PC-9 (cell line): ENCODE data around the gene CERS5. TPM values are rescaled to one million over a fixed set of nuclear protein-coding genes. Genes with fewer than 3 reads are reported as not detected.

ENCODE experiments used
- BruUV-seq: library from RNA; stranded (reverse); fragments of 400-500 nt; replicated peaks from 2 replicates; lab custom pipeline; 2021; lab: Mats Ljungman, UMichigan
- CTCF ChIA-PET: fragments of 300-600 bp; sonication (Branson Sonifier 250); formaldehyde crosslinking; loops from one replicate; lab custom pipeline; 2022; ENCODE audit warnings: antibody characterized with exemption; lab: Charles Lee
- POLR2A ChIA-PET: fragments of 300-600 bp; sonication (Branson Sonifier 250); formaldehyde crosslinking; loops from one replicate; lab custom pipeline; 2022; ENCODE audit warnings: antibody characterized with exemption; ENCODE audit not compliant: unreplicated experiment; lab: Charles Lee
- DNase-seq, 2 experiments: peaks; one replicate each; pipeline versions ENCODE4 v3.0.0 to v3.0.0-alpha.2; 2015 to 2022; ENCODE audit warnings: mixed read lengths in 1 of 2
- H2AFZ ChIP-seq: fragments of 200-600 bp; sonication (generic); 2 replicates; pipeline ENCODE4 v1.8.1; 2017; ENCODE audit warnings: antibody characterized with exemption
- H3F3A ChIP-seq: fragments of 200-600 bp; sonication (generic); 2 replicates; pipeline ENCODE4 v1.8.1; 2017; ENCODE audit warnings: antibody characterized with exemption, mild to moderate bottlenecking, low read depth; ENCODE audit not compliant: insufficient read depth
- H3K27ac ChIP-seq: fragments of 200-600 bp; sonication (generic); 2 replicates; pipeline ENCODE4 v1.6.1; 2016; ENCODE audit warnings: mixed run types
- H3K27me3 ChIP-seq: fragments of 200-600 bp; sonication (generic); 2 replicates; pipeline ENCODE4 v1.6.1; 2016; ENCODE audit warnings: low read depth, mixed run types; ENCODE audit not compliant: insufficient read depth
- H3K36me3 ChIP-seq: fragments of 200-600 bp; sonication (generic); 2 replicates; pipeline ENCODE4 v1.6.1; 2016; ENCODE audit warnings: low read depth, mixed run types
- H3K4me1 ChIP-seq: fragments of 200-600 bp; sonication (generic); replicated peaks from 2 replicates; pipeline ENCODE4 v1.6.1; 2016; ENCODE audit warnings: mixed run types; ENCODE audit not compliant: insufficient read depth
- H3K4me2 ChIP-seq: fragments of 200-600 bp; sonication (generic); 2 replicates; pipeline ENCODE4 v1.6.1; 2017; ENCODE audit warnings: mixed run types
- H3K4me3 ChIP-seq: fragments of 200-600 bp; sonication (generic); 2 replicates; pipeline ENCODE4 v1.6.1; 2016; ENCODE audit warnings: mixed run types
- H3K79me2 ChIP-seq: fragments of 200-600 bp; sonication (generic); 2 replicates; pipeline ENCODE4 v1.6.1; 2017; ENCODE audit warnings: low read depth, mixed run types
- H3K9me2 ChIP-seq: fragments of 200-600 bp; sonication (generic); 2 replicates; pipeline ENCODE4 v1.8.1; 2017; ENCODE audit warnings: mild to moderate bottlenecking; ENCODE audit not compliant: insufficient read depth
- H3K9me3 ChIP-seq: fragments of 200-600 bp; sonication (generic); 2 replicates; pipeline ENCODE4 v1.8.1; 2016; ENCODE audit warnings: low read depth; ENCODE audit not compliant: insufficient read depth
- H4K20me1 ChIP-seq: fragments of 200-600 bp; sonication (generic); 2 replicates; pipeline ENCODE4 v1.8.1; 2017; ENCODE audit not compliant: insufficient read depth
- CTCF ChIP-seq: fragments of 200-600 bp; sonication (generic); conservative IDR thresholded peaks from 2 replicates; pipeline ENCODE4 v1.6.1; 2017; ENCODE audit warnings: mixed run types, antibody characterized with exemption, mild to moderate bottlenecking, moderate library complexity
- EZH2 ChIP-seq: fragments of 200-600 bp; sonication (generic); IDR thresholded peaks from 2 replicates; pipeline ENCODE4 v1.8.0; 2017; ENCODE audit warnings: antibody characterized with exemption, low read depth
- intact Hi-C: fragments of 100-400 bp; cut with micrococcal nuclease; formaldehyde crosslinking; loops from one replicate; pipeline ENCODE4 v1.10.0; 2022; ENCODE audit not compliant: unreplicated experiment
- total RNA-seq: library from RNA; stranded (reverse); gene quantifications from 2 replicates; pipeline ENCODE4 v1.2.3, GENCODE V29; 2021

Gene CERS5
- total RNA-seq, 1 experiment from 2014 or later = 33.0 TPM

- no peak overlapping the region for H3K4me3 ChIP-seq
- peaks cover 39% of the 10 kb centered on the region; the same call in 1 of the 2 replicates for H3K79me2 ChIP-seq
- intact Hi-C loops = no loop called here
- no peak for DNase-seq
- no peaks in the 10 kb centered on the region for H3K27me3 ChIP-seq
- H3K9me3 ChIP-seq = no peaks in the 10 kb centered on the region
- peak overlapping the region; percentile 83 for H3K27ac ChIP-seq
- H3K9me2 ChIP-seq = no peaks in the 10 kb centered on the region
- H4K20me1 ChIP-seq = no peaks in the 10 kb centered on the region
- peaks cover 34% of the 10 kb centered on the region for H3F3A ChIP-seq
- no TSS peak for BruUV-seq
- ChIA-PET CTCF (no interaction called here), POLR2A (no interaction called here)
- peaks cover 25% of the 10 kb centered on the region for H3K36me3 ChIP-seq
- H3K4me1 ChIP-seq = peaks cover 51% of the 10 kb centered on the region
- no peak overlapping the region for H3K4me2 ChIP-seq
- H2AFZ ChIP-seq = no peak overlapping the region
- no peak for TF ChIP-seq EZH2
- TF ChIP-seq CTCF = no peak
Measured at GRCh38 chr12:50214018-50214417, 46.8 kb upstream of the CERS5 start.

- Histone ChIP-seq H3K9me2 (no peaks in the 10 kb centered on the region), H3K79me2 (peaks cover 37% of the 10 kb centered on the region; the same call in 1 of the 2 replicates), H3K27ac (peak overlapping the region; percentile 11; the same call in 1 of the 2 replicates), H3K4me2 (no peak overlapping the region), H2AFZ (no peak overlapping the region), H3K4me1 (peaks cover 45% of the 10 kb centered on the region), H3F3A (peaks cover 34% of the 10 kb centered on the region), H3K9me3 (no peaks in the 10 kb centered on the region), H3K4me3 (no peak overlapping the region), H3K27me3 (no peaks in the 10 kb centered on the region), H4K20me1 (no peaks in the 10 kb centered on the region), H3K36me3 (peaks cover 25% of the 10 kb centered on the region)
- intact Hi-C loops = no loop called here
- TF ChIP-seq EZH2 = no peak
- TF ChIP-seq CTCF = no peak
- DNase-seq = no peak
- CTCF ChIA-PET = interaction anchor here (0.6 kb wide), 1 partner anchor 1903 kb away, joined by 3 read pairs; no protein-coding TSS in a partner anchor
- POLR2A ChIA-PET = interaction anchor here (0.6 kb wide), 1 partner anchor 11 kb away, joined by 5 read pairs; no protein-coding TSS in a partner anchor
- BruUV-seq = no TSS peak
Measured at GRCh38 chr12:50213439-50213838, 46.3 kb upstream of the CERS5 start.

- intact Hi-C loops = no loop called here
- Histone ChIP-seq H3K4me1 (peaks cover 35% of the 10 kb centered on the region), H3K36me3 (peaks cover 25% of the 10 kb centered on the region), H3K4me2 (no peak overlapping the region), H3K9me2 (no peaks in the 10 kb centered on the region), H3K4me3 (no peak overlapping the region), H3K9me3 (no peaks in the 10 kb centered on the region), H3K27ac (peak overlapping the region; percentile 33; the same call in 1 of the 2 replicates), H3F3A (peaks cover 34% of the 10 kb centered on the region), H2AFZ (no peak overlapping the region), H3K79me2 (peaks cover 29% of the 10 kb centered on the region; the same call in 1 of the 2 replicates), H3K27me3 (no peaks in the 10 kb centered on the region), H4K20me1 (no peaks in the 10 kb centered on the region)
- no peak for TF ChIP-seq EZH2
- no peak for TF ChIP-seq CTCF
- BruUV-seq = no TSS peak
- ChIA-PET POLR2A (interaction anchor here (0.6 to 0.7 kb wide), 3 partner anchors 10 to 127 kb away, joined by 5 to 11 read pairs (median 7); no protein-coding TSS in a partner anchor), CTCF (interaction anchor here (0.7 kb wide), 1 partner anchor 94 kb away, joined by 3 read pairs; no protein-coding TSS in a partner anchor)
- DNase-seq = no peak
Measured at GRCh38 chr12:50212071-50212467, 44.9 kb upstream of the CERS5 start.
